Measurements from ENCODE around the gene OR2AG1.

DNA sequence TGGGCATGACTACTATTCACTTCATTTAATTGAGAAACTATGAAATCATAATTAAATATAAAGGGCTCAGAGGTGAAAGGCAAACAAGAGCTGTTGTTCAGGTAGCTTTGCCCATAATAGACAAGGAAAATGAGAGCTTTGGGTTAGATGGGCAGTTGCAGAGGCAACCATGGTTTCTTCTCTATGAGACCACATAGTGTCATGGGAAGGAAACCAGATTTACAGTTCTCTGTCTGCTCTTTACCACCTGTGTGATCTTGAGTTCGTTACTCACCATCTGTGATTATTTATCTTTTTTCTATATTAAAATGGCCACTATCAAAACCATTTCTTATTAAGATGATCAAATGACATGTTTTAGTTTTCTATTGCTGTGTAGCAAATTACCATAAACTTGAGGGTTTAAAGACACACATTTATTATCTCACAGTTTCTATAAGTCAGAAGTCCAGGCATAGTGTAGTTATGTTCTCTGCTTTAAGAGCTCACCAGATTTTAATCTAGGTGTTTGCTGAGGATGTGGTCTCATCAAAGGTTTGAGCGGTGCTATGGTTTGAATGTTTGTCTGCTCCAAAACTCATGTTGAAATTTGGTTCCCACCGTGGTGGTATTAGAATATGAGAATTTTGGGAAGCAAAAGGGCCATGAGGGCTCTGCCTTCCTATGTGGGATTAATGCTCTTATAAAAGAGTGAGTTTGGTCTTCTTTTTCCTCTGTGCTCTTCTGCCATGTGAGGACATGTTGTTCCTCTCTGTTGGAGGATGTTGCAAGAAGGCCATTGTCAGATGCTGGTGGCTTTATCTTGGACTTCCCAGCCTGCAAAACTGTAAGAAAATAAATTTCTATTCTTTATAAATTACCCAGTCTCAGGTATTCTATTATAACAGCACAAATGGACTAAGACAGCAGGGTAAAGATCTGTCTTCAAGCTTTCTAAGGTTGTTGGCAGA is 49.2 kb upstream of the OR2AG1 start:
- TF ChIP-seq CTCF (optimal IDR thresholded peaks at IDR 0.05 in 1 of 3, IDR thresholded peaks at IDR 0.05 in 1 of 3, conservative IDR thresholded peaks at IDR 0.05 in 1 of 3; ENCODE audit: extremely low read depth in 1 of 3, insufficient read depth in 2 of 3, low read length in 3 of 3) (no peak), EZH2 (IDR thresholded peaks at IDR 0.05; ENCODE audit: low read length) (no peak)
